ENCODE data around the gene OCEL1.
"Not testable (repeated sequence)": the region's sequence is repeated elsewhere in the genome, so short reads cannot be mapped to it uniquely, and the experiment has no call there.

Gene OCEL1, protein sequence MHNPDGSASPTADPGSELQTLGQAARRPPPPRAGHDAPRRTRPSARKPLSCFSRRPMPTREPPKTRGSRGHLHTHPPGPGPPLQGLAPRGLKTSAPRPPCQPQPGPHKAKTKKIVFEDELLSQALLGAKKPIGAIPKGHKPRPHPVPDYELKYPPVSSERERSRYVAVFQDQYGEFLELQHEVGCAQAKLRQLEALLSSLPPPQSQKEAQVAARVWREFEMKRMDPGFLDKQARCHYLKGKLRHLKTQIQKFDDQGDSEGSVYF

GRCh38 chr19:17226002-17226933, at the start of gene OCEL1:
TSS of gene OCEL1 (plus strand) at chr19:17226226. CDS start at chr19:17226248, 22 bp downstream.
- peak; percentile 98 for DNase-seq (ENCODE audit: low read depth)

GRCh38 chr19:17178291-17178690, 47.7 kb upstream of the OCEL1 start:
- no peak for DNase-seq (ENCODE audit: low read depth)

- no peak for DNase-seq (ENCODE audit: low read depth)
Observed at GRCh38 chr19:17180997-17181702, 44.9 kb upstream of the OCEL1 start.

DNA sequence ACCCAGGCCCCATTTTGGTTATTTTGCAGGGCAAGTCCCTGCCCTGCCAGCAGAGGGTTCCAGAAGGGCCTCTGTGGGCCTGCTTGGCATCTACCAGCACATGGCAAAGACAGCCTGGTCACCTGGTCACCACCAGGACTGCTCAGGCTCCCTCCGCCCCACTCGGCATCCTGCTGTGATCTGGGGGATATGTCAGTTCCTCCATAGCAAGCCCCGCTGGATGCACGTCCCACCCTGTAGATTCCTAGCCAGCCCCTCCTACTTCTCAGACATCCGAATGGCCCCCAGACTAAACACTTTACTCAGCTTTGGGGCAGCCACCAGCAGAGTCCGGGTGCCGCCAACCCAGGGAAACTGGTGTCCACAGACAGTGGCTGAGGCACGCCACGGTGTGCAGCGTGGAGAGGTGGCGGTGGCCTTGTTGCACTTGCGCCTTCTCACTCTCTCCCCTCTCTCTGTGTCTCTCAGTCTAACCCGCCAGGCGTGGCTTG, 42.7 kb upstream of the OCEL1 start:
- DNase-seq (ENCODE audit: low read depth) = no peak

- no peak for DNase-seq (ENCODE audit: low read depth)
Observed at GRCh38 chr19:17183858-17184321, 42.1 kb upstream of the OCEL1 start.

DNA sequence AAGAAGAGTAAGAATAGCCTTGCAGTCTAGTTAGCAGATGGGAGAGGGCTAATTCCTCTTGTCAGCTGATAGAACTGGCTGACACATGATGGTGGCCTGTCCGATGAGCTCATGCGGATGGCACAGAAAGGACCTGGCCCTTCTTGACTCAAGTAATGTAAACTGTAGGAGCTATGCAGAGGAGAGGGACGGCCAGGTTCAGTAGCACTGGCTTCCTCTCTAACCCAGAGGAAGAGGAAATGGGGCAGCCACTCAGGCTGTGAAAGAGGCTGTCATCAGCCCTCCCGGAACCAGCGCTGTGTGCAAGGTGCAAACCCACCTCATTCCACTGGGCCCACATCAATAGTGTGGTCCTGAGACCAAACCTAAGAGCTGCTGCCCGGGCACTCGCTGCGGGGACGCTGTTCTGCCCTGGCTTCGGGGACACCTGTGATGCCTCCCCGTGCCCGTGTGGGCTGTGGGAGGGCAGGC, 41.6 kb upstream of the OCEL1 start:
- no peak for DNase-seq (ENCODE audit: low read depth)

- DNase-seq (ENCODE audit: low read depth) = no peak
Observed at GRCh38 chr19:17185590-17185989, 40.4 kb upstream of the OCEL1 start.

DNA sequence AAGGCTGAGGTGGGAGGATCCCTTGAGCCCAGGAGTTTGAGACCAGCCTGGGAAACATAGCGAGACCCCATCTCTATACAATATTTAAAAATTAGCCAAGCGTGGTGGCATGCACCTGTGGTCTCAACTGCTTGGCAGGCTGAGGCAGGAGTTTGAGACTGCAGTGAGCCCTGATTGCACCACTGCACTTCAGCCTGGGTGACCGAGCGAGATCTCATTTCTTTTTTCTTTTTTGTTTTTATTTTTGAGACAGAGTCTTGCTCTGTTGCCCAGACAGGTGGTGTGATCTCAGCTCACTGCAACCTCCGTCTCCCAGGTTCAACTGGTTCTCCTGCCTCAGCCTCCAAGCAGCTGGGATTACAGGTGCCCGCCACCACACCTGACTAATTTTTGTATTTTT, 34.3 kb upstream of the OCEL1 start:
- DNase-seq (ENCODE audit: low read depth) = not testable (repeated sequence)

- DNase-seq (ENCODE audit: low read depth) = no peak
Observed at GRCh38 chr19:17192751-17193150, 33.3 kb upstream of the OCEL1 start.

DNA sequence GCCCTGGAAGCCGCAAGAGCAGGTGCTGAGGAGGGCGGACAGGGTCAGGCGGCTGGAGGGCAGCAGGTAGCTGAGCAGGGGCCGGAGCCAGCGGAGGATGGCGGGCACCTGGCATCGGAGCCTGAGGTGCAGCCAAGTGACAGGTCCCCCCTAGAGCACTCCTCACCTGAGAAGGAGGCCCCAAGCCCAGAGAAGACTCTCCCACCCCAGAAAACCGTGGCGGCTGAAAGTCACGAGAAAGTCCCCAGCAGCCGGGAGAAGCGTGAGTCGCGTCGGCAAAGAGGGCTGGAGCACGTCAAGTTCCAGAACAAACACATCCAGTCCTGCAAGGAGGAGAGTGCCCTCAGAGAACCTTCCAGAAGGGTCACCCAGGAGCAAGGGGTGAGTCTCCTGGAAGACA, 31.4 kb upstream of the OCEL1 start:
- DNase-seq (ENCODE audit: low read depth) = no peak

DNA sequence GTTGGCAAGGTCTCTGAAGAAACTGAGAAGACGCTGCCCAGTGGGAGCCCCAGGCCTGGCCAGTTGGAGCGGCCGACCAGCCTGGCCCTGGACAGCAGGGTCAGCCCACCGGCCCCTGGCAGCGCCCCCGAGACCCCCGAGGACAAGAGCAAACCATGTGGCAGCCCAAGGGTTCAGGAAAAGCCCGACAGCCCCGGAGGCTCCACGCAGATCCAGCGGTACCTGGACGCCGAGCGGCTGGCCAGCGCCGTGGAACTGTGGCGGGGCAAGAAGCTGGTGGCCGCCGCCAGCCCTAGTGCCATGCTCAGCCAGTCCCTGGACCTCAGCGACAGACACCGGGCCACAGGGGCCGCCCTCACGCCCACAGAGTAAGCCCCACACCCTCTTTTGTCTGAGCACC, 30.9 kb upstream of the OCEL1 start:
- no peak for DNase-seq (ENCODE audit: low read depth)

DNA sequence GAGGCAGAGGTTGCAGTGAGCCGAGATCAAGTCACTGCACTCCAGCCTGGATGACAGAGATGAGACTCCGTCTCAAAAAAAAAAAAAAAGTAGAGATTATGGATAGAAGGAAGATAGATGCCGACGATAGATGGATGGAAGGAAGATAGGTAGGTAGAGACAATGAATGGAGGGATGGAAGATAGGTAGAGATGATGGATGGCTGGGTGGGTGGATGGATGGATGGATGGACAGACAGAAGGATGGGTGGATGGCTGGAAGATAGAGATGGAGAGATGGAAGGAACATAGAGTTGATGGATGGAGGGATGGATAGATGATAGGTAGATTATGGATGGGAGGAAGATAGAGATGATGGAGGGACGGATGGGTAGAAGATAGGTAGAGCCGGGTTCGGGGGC, 29.4 kb upstream of the OCEL1 start:
- no peak for DNase-seq (ENCODE audit: low read depth)

GRCh38 chr19:17197666-17198065, 28.4 kb upstream of the OCEL1 start:
- no peak for DNase-seq (ENCODE audit: low read depth)

DNA sequence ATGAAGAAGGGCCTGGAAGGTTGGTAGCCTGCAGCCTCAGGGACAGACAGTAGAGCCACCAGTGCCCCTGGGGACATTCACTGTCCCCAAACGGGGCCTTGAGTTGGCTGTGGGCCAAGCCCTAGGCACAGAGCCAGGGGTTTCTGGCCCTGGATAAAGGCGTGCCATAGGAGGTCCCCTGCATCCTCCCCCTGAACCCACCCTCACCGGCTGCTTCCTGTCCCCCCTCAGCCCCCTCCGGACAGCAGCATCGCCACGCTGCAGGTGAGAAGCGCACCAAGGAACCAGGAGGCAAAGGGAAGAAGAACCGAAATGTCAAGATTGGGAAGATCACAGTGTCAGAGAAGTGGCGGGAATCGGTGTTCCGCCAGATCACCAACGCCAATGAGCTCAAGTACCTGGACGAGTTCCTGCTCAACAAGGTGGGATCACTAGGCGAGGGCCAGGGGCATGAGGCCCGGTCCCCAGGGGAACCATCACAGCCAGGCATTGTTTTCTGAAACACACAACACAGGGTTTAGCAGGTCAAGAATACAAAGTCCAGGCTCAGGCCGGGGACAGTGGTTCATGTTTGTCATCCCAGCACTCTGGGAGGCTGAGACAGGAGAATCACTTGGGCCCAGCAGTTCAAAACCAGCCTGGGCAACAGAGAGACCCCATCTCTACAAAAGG, 25.5 kb upstream of the OCEL1 start:
- DNase-seq (ENCODE audit: low read depth) = no peak

DNA sequence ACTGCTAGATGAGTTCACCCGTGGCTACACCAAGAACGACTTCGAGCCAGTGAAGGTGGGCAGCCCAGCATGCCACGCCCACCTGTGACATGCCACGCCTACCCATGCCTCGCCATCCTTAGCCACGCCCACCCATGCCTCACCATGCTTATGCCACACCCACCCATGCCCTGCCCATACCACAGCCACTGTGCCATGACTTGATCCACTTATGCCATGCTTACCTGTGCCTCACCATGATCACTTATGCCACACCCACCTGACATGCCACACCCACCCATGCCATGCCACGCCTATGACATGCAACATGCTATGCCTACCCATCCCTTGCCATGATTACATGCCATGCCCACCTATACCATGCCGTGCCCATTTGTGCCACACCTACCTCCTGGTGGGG, 23.8 kb upstream of the OCEL1 start:
- peak; percentile 23 for DNase-seq (ENCODE audit: low read depth)

- no peak for DNase-seq (ENCODE audit: low read depth)
Observed at GRCh38 chr19:17202713-17203112, 23.3 kb upstream of the OCEL1 start.

DNA sequence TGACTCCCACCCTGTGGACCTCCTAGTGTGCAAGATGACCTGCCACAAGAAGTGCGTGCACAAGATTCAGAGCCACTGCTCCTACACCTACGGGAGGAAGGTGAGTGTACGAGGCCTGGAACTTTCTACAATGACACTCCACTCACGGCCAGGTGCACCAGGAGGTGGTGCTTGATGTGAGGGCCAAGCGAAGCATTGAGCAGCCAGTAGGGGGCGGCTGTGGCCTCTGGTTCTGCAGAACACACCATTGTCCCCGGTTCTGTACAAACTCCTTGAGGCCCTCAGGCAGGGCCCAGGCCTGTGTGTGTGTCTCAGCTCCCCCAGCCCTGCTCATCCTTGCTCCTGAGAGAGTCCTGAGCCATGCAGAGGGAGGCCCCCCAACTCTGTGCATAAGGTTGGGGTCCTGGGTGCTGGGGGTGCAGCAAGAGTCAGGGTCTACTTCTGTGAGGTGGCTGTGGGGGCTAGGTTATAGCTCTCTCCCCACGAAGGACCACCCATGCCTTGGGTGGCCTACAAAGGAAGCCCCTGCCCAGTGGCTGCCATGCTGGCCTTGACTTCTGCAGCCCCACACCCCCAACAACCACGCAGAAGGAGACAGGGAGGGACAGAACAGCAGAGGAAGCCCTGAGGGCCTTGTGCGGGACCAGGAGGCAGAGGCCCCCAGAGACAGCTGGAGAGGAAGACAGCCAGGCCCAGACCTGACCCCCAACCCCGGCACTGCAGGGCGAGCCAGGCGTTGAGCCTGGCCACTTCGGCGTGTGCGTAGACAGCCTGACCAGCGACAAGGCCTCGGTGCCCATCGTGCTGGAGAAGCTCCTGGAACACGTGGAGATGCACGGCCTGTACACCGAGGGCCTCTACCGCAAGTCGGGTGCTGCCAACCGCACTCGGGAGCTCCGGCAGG, 20.5 kb upstream of the OCEL1 start:
- DNase-seq (ENCODE audit: low read depth) = peak; percentile 45

DNA sequence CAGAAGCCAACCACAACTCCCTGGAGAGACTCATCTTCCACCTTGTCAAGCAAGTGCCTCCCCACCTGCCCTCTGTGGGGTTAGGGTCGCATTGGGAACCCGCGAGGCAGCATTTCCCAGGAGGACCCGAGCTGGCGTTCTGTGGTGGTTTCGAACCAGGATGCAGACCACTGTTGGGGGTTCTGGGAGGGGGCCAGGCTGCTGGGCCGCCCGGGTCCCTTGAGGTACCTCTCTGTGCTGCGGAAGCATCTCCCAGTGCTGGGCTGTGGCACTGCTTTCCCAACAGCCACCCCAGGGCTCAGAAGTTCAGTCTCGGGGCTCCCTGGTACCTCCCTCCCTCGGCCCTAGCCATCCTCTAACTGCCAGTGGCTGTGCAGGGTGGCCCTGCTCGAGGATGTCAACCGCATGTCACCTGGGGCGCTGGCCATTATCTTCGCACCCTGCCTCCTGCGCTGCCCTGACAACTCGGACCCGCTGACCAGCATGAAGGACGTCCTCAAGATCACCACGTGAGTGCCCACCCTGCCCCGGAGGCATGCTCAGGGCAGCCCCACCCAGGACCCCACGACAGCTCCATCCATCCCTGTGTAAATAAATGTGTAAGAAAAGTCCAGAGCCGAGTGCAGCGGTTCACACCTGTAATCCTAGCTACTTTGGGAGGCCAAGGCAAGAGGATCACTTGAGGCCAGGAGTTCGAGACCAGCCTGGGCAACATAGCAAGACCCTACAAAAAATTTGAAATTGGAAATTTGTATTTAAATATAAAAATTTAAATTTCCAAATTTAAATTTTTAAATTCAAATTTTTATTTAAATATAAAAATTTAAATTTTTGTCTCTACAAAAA, 19.1 kb upstream of the OCEL1 start:
- no peak for DNase-seq (ENCODE audit: low read depth)

GRCh38 chr19:17209126-17210036, 16.6 kb upstream of the OCEL1 start:
- DNase-seq (ENCODE audit: low read depth) = peak; percentile 59

Data from EH (cell line).